Measurements from ENCODE around the gene DNAJC16. TPM values are rescaled to one million over a fixed set of nuclear protein-coding genes. Genes with fewer than 3 reads are reported as not detected.

DNAJC16 gene
- total RNA-seq, 1 experiment from 2014 or later: 20.7 TPM

- no peak overlapping the region for H3K4me2 ChIP-seq (ENCODE audit: insufficient read depth, insufficient read length, low read length)
- no peaks in the 10 kb centered on the region for H4K20me1 ChIP-seq (ENCODE audit: control insufficient read depth, insufficient read depth, insufficient read length)
- H2BK12ac ChIP-seq (ENCODE audit: insufficient read length, low read depth, low read length): no peak overlapping the region
- H3K23ac ChIP-seq (ENCODE audit: insufficient read length, low read depth, low read length): no peak overlapping the region
- H2BK15ac ChIP-seq (ENCODE audit: low read depth, low read length): no peak overlapping the region
- H3K56ac ChIP-seq (ENCODE audit: insufficient read length, low read depth, low read length): no peak overlapping the region
- no peak overlapping the region for H3K27ac Mint-ChIP-seq
- H2AK5ac ChIP-seq (ENCODE audit: insufficient read length, low read length): no peak overlapping the region
- no peak overlapping the region for H3K4ac ChIP-seq (ENCODE audit: low read depth, low read length)
- H2AFZ ChIP-seq (ENCODE audit: low read length): no peak overlapping the region
- H3K79me1 ChIP-seq (ENCODE audit: insufficient read depth, low read depth, low read length, poor library complexity, severe bottlenecking): no peaks in the 10 kb centered on the region
- no peak for TF ChIP-seq CTCF (conservative IDR thresholded peaks at IDR 0.05)
- peaks cover 18 to 70% (median 41%) of the 10 kb centered on the region in 3 experiments; a peak in 6 of 7 replicates for H3K36me3 Mint-ChIP-seq (ENCODE audit: insufficient read depth in 1 of 3, low read depth in 3 of 3)
- H2BK20ac ChIP-seq (ENCODE audit: low read depth, low read length, poor library complexity, severe bottlenecking): no peak overlapping the region
- no peaks in the 10 kb centered on the region for H3K27me3 ChIP-seq (ENCODE audit: insufficient read depth, low read length)
- no peaks in the 10 kb centered on the region for H3K9me3 ChIP-seq (ENCODE audit: control insufficient read depth, low read depth, low read length)
- H3K18ac ChIP-seq (ENCODE audit: insufficient read length, low read depth, low read length): no peak overlapping the region
- no peak overlapping the region for H3K14ac ChIP-seq (ENCODE audit: insufficient read depth, low read length)
- no peak overlapping the region for H3K4me3 Mint-ChIP-seq
- no peaks in the 10 kb centered on the region for H3K4me1 ChIP-seq (ENCODE audit: insufficient read depth, low read length)
- no peaks in the 10 kb centered on the region for H3K23me2 ChIP-seq (ENCODE audit: insufficient read length, low read depth, low read length, poor library complexity, severe bottlenecking)
- no peak for DNase-seq
- no peak overlapping the region for H3T11ph ChIP-seq (ENCODE audit: low read length)
- no peaks in the 10 kb centered on the region for H3K9me3 Mint-ChIP-seq
- H3K9ac ChIP-seq (ENCODE audit: extremely low read depth, insufficient read length, low read length): no peak overlapping the region
- H3K27me3 Mint-ChIP-seq (ENCODE audit: low read depth): no peaks in the 10 kb centered on the region
- H3K79me2 ChIP-seq (ENCODE audit: insufficient read depth, low read length): no peaks in the 10 kb centered on the region
- no peak overlapping the region for H3K27ac ChIP-seq (ENCODE audit: insufficient read length, low read depth, low read length)
- no peaks in the 10 kb centered on the region for H3K4me1 Mint-ChIP-seq
- H4K5ac ChIP-seq (ENCODE audit: insufficient read length, low read depth, low read length): no peak overlapping the region
- no peak overlapping the region for H2BK120ac ChIP-seq (ENCODE audit: low read depth, low read length, poor library complexity, severe bottlenecking)
- WGBS (ENCODE audit: extremely low coverage, insufficient read length, low lambda C conversion rate): no CpG with 5 or more reads among the region's 2 CpGs
- H4K91ac ChIP-seq (ENCODE audit: insufficient read length, low read depth, low read length): no peak overlapping the region
- H2BK5ac ChIP-seq (ENCODE audit: insufficient read length, low read length): no peak overlapping the region
- no peak overlapping the region for H4K8ac ChIP-seq (replicated peaks; ENCODE audit: insufficient read length, low read depth, low read length)
Observed at GRCh38 chr1:15546641-15547040, 20.0 kb downstream of the DNAJC16 start.

Data from H9 (cell line).